Heart right ventricle (tissue), 16 donors: Measurements from ENCODE around the gene BNC2. TPM values are rescaled to one million over a fixed set of nuclear protein-coding genes. Genes with fewer than 3 reads are reported as not detected.

ENCODE experiments used
- ATAC-seq, 8 donors: fragments of 200-7000 bp; cut with Tn5 transposase; one replicate each; pipeline ENCODE4 v1.9.1; 2020; ENCODE audit warnings: mild to moderate bottlenecking in 8 of 8, moderate library complexity in 8 of 8, moderate number of reproducible peaks in 1 of 8
- DNase-seq, 2 donors: peaks; one replicate each; pipeline ENCODE4 v3.0.0-alpha.2; 2020
- H3K27ac ChIP-seq, 10 donors: fragments of 200-600 bp; sonication (generic) in 2 of 10; one replicate each; pipeline versions ENCODE4 v1.5.0 to v1.8.0; 2020 to 2022; ENCODE audit warnings: mild to moderate bottlenecking in 3 of 10
- H3K27me3 ChIP-seq, 7 donors: fragments of 200-600 bp; one replicate each; pipeline ENCODE4 v1.8.0; 2021 to 2022; ENCODE audit warnings: mild to moderate bottlenecking in 2 of 7
- H3K36me3 ChIP-seq, 9 donors: fragments of 200-600 bp; sonication (generic) in 1 of 9; one replicate each; pipeline versions ENCODE4 v1.5.0 to v1.8.0; 2020 to 2022; ENCODE audit warnings: mild to moderate bottlenecking in 2 of 9
- H3K4me1 ChIP-seq, 9 donors: fragments of 200-600 bp; sonication (generic) in 1 of 9; one replicate each; pipeline versions ENCODE4 v1.5.0 to v1.8.0; 2020 to 2022; ENCODE audit warnings: mild to moderate bottlenecking in 4 of 9
- H3K4me3 ChIP-seq, 10 donors: fragments of 200-600 bp; sonication (generic) in 2 of 10; one replicate each; pipeline versions ENCODE4 v1.5.0 to v1.8.0; 2020 to 2022; ENCODE audit warnings: mild to moderate bottlenecking in 7 of 10, moderate library complexity in 2 of 10
- H3K9me3 ChIP-seq, 11 donors: fragments of 200-600 bp in 10 of 11; sonication (generic) in 2 of 11; one replicate each; pipeline versions ENCODE4 v1.5.0 to v1.8.0; 2013 to 2022; ENCODE audit warnings: mild to moderate bottlenecking in 2 of 11, control low read depth in 1 of 11, moderate library complexity in 1 of 11
- WGBS, 2 donors: extraction: QIAGEN DNeasy Blood & Tissue Kit; methylation state at CpG; one replicate each; pipeline ENCODE4 v1.1.7; 2013; ENCODE audit warnings: inconsistent platforms in 1 of 2; 5-methylcytosine and 5-hydroxymethylcytosine counted together
- intact Hi-C, 10 donors: fragments of 100-400 bp; cut with DNase I; formaldehyde crosslinking; loops; one replicate each; pipeline versions ENCODE4 v1.11.1 to v1.14.2; 2022
- polyA plus RNA-seq, 2 donors: library from polyadenylated mRNA; stranded (reverse); fragments of 200-250 nt; gene quantifications; one replicate each; pipeline ENCODE4 v1.2.3, GENCODE V29; 2013
- total RNA-seq, 10 donors: library from RNA; stranded (reverse); fragmentation: NEBNext Ultra II Directional in 3 of 10; extraction: Animal tissue kit (Norgen Biotek cat#: 25700) in 3 of 10; gene quantifications; one replicate each; pipeline versions ENCODE4 v1.2.1 to v1.2.4, GENCODE V29; 2021 to 2023
- TF ChIP-seq, protein P1 (sequence below), 9 donors: fragments of 200-600 bp; sonication (generic) in 2 of 9; IDR thresholded peaks; one replicate each; pipeline versions ENCODE4 v1.5.0 to v1.8.0; 2021 to 2022; ENCODE audit warnings: antibody characterized with exemption in 9 of 9, mild to moderate bottlenecking in 5 of 9, moderate library complexity in 1 of 9
- donor health status: Arrhythmogenic right ventricular cardiomyopathy.
- donor health status: ischemic (EF 13 %, LVEDD 7.1; RV severe dilation, severe dysfunction).
- donor health status: healthy with polysubstance abuse.
- donor health status: DM: no; HTN: yes; CAD: no.
- donor health status: DM: no; HTN: no; CAD: no.
- donor health status: ischemic (EF 25% LVEDD 6.9; RV normal size, moderate dysfunction).
- donor health status: ischemic (EF 25% LVEDD 5.7; RV mildly dilated, moderate dysfunction).
- donor health status: healthy.
- donor health status: DM: yes; HTN: yes; CAD: no.
- donor health status: Ischemic cardiomyopathy.
- donor health status: ischemic (EF 35%, LVEDD 5.7; RV mildly dilated, moderate dysfunction).
- donor health status: nonischemic (EF 11% LVEDD 7.7; RV severe dilation, severe dysfunction).
- donor health status: DM: yes; HTN: yes; CAD: no.
- donor health status: PGD.
- donor health status: ischemic (EF 29% LVEDD 5.4; RV normal size, mild dysfunction).
- donor health status: nonischemic (EF 23%, LVEDD 6.1; RV moderate dilation, normal function).

Gene BNC2
- total and polyA plus RNA-seq, 12 donors = 0.49 to 7.3 (median 3.2) TPM

DNA sequence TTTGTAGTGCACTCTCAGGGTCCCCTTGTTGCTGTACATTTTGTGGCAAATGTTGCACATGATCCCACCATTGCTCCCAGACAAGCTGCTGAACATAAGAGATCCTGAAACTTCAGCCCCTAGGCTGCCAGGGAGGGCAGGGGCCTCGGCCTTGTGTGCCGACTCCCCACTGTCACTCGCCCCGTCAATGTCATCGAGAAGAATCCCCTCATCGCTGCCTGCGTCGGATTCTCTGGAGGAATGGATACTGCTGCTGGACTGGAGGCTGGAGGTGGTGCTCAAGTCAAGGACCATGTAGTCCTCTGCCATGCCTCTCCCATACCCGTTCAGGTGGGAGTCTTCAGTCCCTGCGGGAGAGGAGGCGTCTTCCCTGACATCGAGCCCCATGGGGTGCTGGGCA is 451.3 kb downstream of the BNC2 start:
- DNase-seq (no peak), ATAC-seq (no peak)
- Histone ChIP-seq H3K4me3 (no peak overlapping the region), H3K36me3 (no peaks in the 10 kb centered on the region), H3K4me1 (peaks cover 0 to 12% (median 0%) of the 10 kb centered on the region in 9 donors), H3K27me3 (peaks cover 0 to 15% (median 2%) of the 10 kb centered on the region in 7 donors), H3K9me3 (no peaks in the 10 kb centered on the region), H3K27ac (no peak overlapping the region)
- 93 to 94% methylated on average over 12 of the region's 12 CpGs for WGBS, 2 donors
- TF ChIP-seq, protein P1, sequence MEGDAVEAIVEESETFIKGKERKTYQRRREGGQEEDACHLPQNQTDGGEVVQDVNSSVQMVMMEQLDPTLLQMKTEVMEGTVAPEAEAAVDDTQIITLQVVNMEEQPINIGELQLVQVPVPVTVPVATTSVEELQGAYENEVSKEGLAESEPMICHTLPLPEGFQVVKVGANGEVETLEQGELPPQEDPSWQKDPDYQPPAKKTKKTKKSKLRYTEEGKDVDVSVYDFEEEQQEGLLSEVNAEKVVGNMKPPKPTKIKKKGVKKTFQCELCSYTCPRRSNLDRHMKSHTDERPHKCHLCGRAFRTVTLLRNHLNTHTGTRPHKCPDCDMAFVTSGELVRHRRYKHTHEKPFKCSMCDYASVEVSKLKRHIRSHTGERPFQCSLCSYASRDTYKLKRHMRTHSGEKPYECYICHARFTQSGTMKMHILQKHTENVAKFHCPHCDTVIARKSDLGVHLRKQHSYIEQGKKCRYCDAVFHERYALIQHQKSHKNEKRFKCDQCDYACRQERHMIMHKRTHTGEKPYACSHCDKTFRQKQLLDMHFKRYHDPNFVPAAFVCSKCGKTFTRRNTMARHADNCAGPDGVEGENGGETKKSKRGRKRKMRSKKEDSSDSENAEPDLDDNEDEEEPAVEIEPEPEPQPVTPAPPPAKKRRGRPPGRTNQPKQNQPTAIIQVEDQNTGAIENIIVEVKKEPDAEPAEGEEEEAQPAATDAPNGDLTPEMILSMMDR (IDR thresholded peaks at IDR 0.05) = no peak
- intact Hi-C loops = loop anchor here in 1 of 10 donors (10.0 kb wide), 1 partner anchor 224 kb away; no protein-coding TSS in a partner anchor

DNA sequence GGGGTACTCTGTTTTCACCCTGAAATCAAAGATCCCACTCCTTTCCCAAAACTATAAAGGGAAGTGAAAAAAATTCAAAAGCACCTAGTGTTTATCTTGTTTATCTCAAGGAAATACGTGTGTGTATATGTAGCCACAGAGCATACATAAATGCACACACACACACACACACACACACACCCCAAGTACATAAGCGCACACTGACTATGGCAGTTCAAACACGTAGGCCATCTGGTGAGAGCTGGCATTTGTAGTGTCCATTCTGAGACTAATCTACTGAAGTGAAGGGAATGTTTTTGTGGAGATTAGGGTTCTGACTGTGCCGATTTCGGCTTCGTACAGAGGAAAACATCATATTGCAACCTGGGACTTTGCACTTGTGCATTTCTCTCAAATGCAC is 451.7 kb downstream of the BNC2 start:
- Histone ChIP-seq H3K4me1 (peaks cover 0 to 14% (median 0%) of the 10 kb centered on the region in 9 donors), H3K27me3 (peaks cover 0 to 15% (median 5%) of the 10 kb centered on the region in 7 donors), H3K9me3 (no peaks in the 10 kb centered on the region), H3K36me3 (no peaks in the 10 kb centered on the region), H3K27ac (no peak overlapping the region), H3K4me3 (no peak overlapping the region)
- 86 to 88% methylated on average over 6 of the region's 6 CpGs for WGBS, 2 donors
- TF ChIP-seq, protein P1 (IDR thresholded peaks at IDR 0.05) = no peak
- intact Hi-C loops = loop anchor here in 1 of 10 donors (10.0 kb wide), 1 partner anchor 224 kb away; no protein-coding TSS in a partner anchor
- no peak for ATAC-seq
- DNase-seq = no peak

DNA sequence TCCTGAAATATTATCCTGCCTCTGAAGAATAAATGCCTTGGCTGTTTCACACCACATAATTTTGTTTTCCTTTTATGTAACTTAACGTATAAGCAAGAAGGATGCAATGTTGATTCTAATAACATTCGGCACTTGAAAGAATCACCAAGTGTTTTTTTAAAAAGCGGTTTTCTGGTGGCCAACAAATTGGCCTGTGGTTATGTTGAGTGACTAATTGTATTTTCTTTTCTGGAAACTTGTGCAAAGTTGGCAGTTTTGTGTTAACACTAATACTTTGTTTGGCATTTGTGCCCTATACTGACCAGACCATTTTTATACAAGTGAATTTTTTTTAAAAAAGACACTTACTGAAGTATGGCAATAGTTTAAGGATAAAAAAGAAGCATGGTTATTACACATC is 452.7 kb downstream of the BNC2 start:
- ATAC-seq = no peak
- Histone ChIP-seq H3K4me3 (no peak overlapping the region), H3K4me1 (peaks cover 0 to 15% (median 0%) of the 10 kb centered on the region in 9 donors), H3K36me3 (no peaks in the 10 kb centered on the region), H3K27me3 (peaks cover 0 to 12% (median 7%) of the 10 kb centered on the region in 7 donors), H3K27ac (peak overlapping the region in 5 of 10 donors; percentile 14 to 52 (median 43)), H3K9me3 (no peaks in the 10 kb centered on the region)
- TF ChIP-seq, protein P1 (IDR thresholded peaks at IDR 0.05) = no peak
- intact Hi-C loops = loop anchor here in 1 of 10 donors (10.0 kb wide), 1 partner anchor 223 kb away; no protein-coding TSS in a partner anchor
- WGBS, 2 donors = 91 to 94% methylated on average over 3 of the region's 3 CpGs
- DNase-seq = no peak

DNA sequence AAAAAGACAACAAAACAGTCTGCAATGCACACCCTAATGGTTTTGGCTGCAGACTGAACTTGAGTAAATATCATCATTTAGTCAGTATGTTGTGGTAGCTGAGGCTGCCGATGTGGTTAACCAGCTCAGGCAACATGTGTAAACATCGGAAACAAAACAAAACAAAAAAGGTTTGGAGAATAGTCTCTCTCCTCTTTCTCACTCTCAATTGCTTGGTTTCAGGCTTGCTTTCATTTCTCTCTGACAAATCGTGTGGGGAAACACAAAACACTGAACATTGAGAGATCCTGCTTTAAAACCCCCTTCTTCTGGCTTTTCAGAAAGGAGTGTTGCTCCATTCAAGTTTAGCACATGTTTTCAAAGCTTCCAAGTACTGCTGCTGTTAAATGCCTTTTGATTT is 453.3 kb downstream of the BNC2 start:
- intact Hi-C loops = loop anchor here in 1 of 10 donors (10.0 kb wide), 1 partner anchor 222 kb away; no protein-coding TSS in a partner anchor
- ATAC-seq = no peak

More for the DNA sequence above, 453.3 kb downstream of the BNC2 start:
- no peaks in the 10 kb centered on the region for H3K9me3 ChIP-seq
- no peaks in the 10 kb centered on the region for H3K36me3 ChIP-seq
- peaks cover 0 to 15% (median 0%) of the 10 kb centered on the region in 9 donors for H3K4me1 ChIP-seq
- TF ChIP-seq, protein P1 (IDR thresholded peaks at IDR 0.05) = no peak
- peaks cover 0 to 8% (median 6%) of the 10 kb centered on the region in 7 donors for H3K27me3 ChIP-seq
- 64 to 71% methylated on average over 3 of the region's 3 CpGs for WGBS, 2 donors
- H3K27ac ChIP-seq = peak overlapping the region in 5 of 10 donors; percentile 14 to 52 (median 43)
- H3K4me3 ChIP-seq = no peak overlapping the region
- no peak for DNase-seq
